Kidney (tissue), 14 donors: Measurements from ENCODE around the gene JPH3. TPM values are rescaled to one million over a fixed set of nuclear protein-coding genes. Genes with fewer than 3 reads are reported as not detected.
A peak's percentile ranks its signal among the peaks of the same experiment; 100 is the strongest.

Experiments used
- DNase-seq, 5 donors: peaks; one replicate each; pipeline ENCODE4 v3.0.0-alpha.2; 2013 to 2020
- FAIRE-seq: peaks from 2 replicates; lab custom pipeline; 2012; peaks lifted over from hg19 to GRCh38; lab: Jason Lieb, UNC
- H3K27ac ChIP-seq, 2 donors: one replicate each; pipeline ENCODE4 v1.7.0; 2013; ENCODE audit warnings: low read depth in 2 of 2, low read length in 2 of 2, inconsistent platforms in 1 of 2
- H3K27me3 ChIP-seq: one replicate; pipeline ENCODE4 v1.7.1; 2013; ENCODE audit warnings: low read length, inconsistent platforms; ENCODE audit not compliant: control insufficient read depth, insufficient read depth
- H3K36me3 ChIP-seq, 3 donors: one replicate each; pipeline versions ENCODE4 v1.7.0 to v1.7.1; 2013; ENCODE audit warnings: low read length in 3 of 3, control low read depth in 1 of 3, inconsistent platforms in 1 of 3; ENCODE audit not compliant: insufficient read depth in 3 of 3, control insufficient read depth in 2 of 3
- H3K4me1 ChIP-seq, 3 donors: one replicate each; pipeline versions ENCODE4 v1.7.0 to v1.7.1; 2013; ENCODE audit warnings: low read length in 3 of 3, inconsistent platforms in 1 of 3, low read depth in 1 of 3; ENCODE audit not compliant: control insufficient read depth in 2 of 3, insufficient read depth in 2 of 3
- H3K4me3 ChIP-seq, 3 donors: one replicate each; pipeline versions ENCODE4 v1.7.0 to v1.8.1; 2013; ENCODE audit warnings: low read length in 3 of 3, control low read depth in 1 of 3, inconsistent platforms in 1 of 3
- H3K9ac ChIP-seq, 3 donors: one replicate each; pipeline versions ENCODE4 v1.7.0 to v1.7.1; 2013; ENCODE audit warnings: low read length in 3 of 3, control low read depth in 1 of 3, inconsistent platforms in 1 of 3
- H3K9me3 ChIP-seq, 3 donors: one replicate each; pipeline versions ENCODE4 v1.7.0 to v1.7.1; 2013; ENCODE audit warnings: low read length in 3 of 3, control low read depth in 1 of 3, inconsistent platforms in 1 of 3; ENCODE audit not compliant: control insufficient read depth in 2 of 3, insufficient read depth in 1 of 3
- CTCF ChIP-seq: IDR thresholded peaks from 3 replicates; pipeline ENCODE4 v1.5.1; 2012; ENCODE audit warnings: mild to moderate bottlenecking, moderate library complexity, borderline replicate concordance; ENCODE audit not compliant: insufficient read depth; ENCODE audit errors: extremely low read depth
- intact Hi-C: fragments of 100-400 bp; cut with DNase I; formaldehyde crosslinking; loops from one replicate; pipeline ENCODE4 v1.11.1; 2022
- polyA plus RNA-seq: library from polyadenylated mRNA; stranded (reverse); fragments of 350-450 nt; fragmentation: Illumina TruSeq; extraction: RNeasy Lipid Tissue Mini Kit (QIAGEN cat#74804); gene quantifications from one replicate; pipeline ENCODE4 v1.2.3, GENCODE V29; 2014; ENCODE audit warnings: low read depth, low replicate concordance; ENCODE audit not compliant: insufficient read depth
- total RNA-seq: library from RNA; stranded (reverse); fragmentation: NEBNext Ultra II Directional; extraction: Animal tissue kit (Norgen Biotek cat#: 25700); gene quantifications from one replicate; pipeline ENCODE4 v1.2.1, GENCODE V29; 2021
- donor health status: control.
- donor health status: control.
- donor health status: control.
- donor health status: control.
- donor health status: control.
- donor health status: DM: yes; HTN: yes; CAD: no.
- donor health status: Normal renal cell carcinoma (clear cell type).

JPH3 gene
- total and polyA plus RNA-seq, 2 donors from 2014 or later = 0.69 TPM; not detected in 1

GRCh38 chr16:87706278-87707000, 104.1 kb downstream of the JPH3 start:
- no peak for TF ChIP-seq CTCF
- Histone ChIP-seq H3K4me3 (no peak overlapping the region), H3K9me3 (no peaks in the 10 kb centered on the region), H3K9ac (no peak overlapping the region), H3K4me1 (peaks cover 0 to 2% (median 0%) of the 10 kb centered on the region in 3 donors), H3K36me3 (peaks cover 0 to 15% (median 6%) of the 10 kb centered on the region in 3 donors), H3K27me3 (no peaks in the 10 kb centered on the region), H3K27ac (no peak overlapping the region)
- intact Hi-C loops = no loop called here
- no peak for FAIRE-seq
- peak; percentile 43 to 75 (median 51) for DNase-seq

GRCh38 chr16:87707097-87707496, 104.8 kb downstream of the JPH3 start:
- no peak overlapping the region for H3K27ac ChIP-seq
- intact Hi-C loops = no loop called here
- H3K36me3 ChIP-seq = peaks cover 0 to 15% (median 6%) of the 10 kb centered on the region in 3 donors
- H3K4me1 ChIP-seq = no peaks in the 10 kb centered on the region
- no peak overlapping the region for H3K9ac ChIP-seq
- H3K9me3 ChIP-seq = no peaks in the 10 kb centered on the region
- no peak for TF ChIP-seq CTCF
- no peak for FAIRE-seq
- peak in 1 of 5 donors; percentile 11 for DNase-seq
- H3K4me3 ChIP-seq = no peak overlapping the region
- no peaks in the 10 kb centered on the region for H3K27me3 ChIP-seq

GRCh38 chr16:87707714-87708580, 105.6 kb downstream of the JPH3 start:
- H3K36me3 ChIP-seq = peaks cover 0 to 15% (median 6%) of the 10 kb centered on the region in 3 donors
- TF ChIP-seq CTCF = no peak
- no peaks in the 10 kb centered on the region for H3K27me3 ChIP-seq
- FAIRE-seq (no peak), DNase-seq (no peak)
- H3K4me3 ChIP-seq = no peak overlapping the region
- intact Hi-C loops = no loop called here
- H3K9me3 ChIP-seq = no peaks in the 10 kb centered on the region
- no peaks in the 10 kb centered on the region for H3K4me1 ChIP-seq
- H3K27ac ChIP-seq = no peak overlapping the region
- H3K9ac ChIP-seq = no peak overlapping the region
